Activated CD4-positive, CD25-positive, alpha-beta regulatory T cell treated with anti-CD3 and anti-CD28 coated beads, Interleukin-2, amount 50 U/mL, for 24 hours (primary cell): ENCODE results near the gene UPK2.
"Not testable (repeated sequence)": the region's sequence is repeated elsewhere in the genome, so short reads cannot be mapped to it uniquely, and the experiment has no call there.

Source experiments
- ATAC-seq, 2 donors: fragments of 150-1000 bp; cut with Tn5 transposase; one replicate each; pipeline ENCODE4 v1.10.0; 2021; ENCODE audit warnings: mild to moderate bottlenecking in 1 of 2, moderate library complexity in 1 of 2

The UPK2 gene

DNA sequence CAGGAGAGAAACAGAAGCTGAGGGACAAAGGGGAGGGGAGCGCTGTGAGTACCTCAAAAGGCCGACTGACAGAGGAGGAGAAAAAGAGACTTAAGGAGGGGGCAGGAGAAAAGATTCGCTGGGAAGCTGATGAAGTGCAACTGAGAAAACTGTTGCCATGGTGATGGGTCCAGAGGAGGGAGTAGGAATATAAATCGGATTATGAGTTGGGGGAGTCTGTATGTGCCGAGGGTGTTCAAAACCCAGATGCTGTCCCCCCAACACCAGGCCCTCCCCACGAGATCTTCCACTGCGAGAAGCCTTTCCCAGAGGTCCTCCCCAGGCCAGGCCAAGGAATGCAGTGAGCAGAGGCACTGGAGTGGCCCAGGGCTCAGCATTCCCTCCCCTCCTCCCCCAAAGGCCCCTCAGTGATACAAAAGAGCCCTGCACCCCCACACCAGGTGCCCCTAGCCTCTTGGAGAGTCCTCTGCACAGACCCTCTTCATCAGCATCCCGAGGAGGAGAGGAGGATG is 16.6 kb upstream of the UPK2 start:
- ATAC-seq, result no peak

DNA sequence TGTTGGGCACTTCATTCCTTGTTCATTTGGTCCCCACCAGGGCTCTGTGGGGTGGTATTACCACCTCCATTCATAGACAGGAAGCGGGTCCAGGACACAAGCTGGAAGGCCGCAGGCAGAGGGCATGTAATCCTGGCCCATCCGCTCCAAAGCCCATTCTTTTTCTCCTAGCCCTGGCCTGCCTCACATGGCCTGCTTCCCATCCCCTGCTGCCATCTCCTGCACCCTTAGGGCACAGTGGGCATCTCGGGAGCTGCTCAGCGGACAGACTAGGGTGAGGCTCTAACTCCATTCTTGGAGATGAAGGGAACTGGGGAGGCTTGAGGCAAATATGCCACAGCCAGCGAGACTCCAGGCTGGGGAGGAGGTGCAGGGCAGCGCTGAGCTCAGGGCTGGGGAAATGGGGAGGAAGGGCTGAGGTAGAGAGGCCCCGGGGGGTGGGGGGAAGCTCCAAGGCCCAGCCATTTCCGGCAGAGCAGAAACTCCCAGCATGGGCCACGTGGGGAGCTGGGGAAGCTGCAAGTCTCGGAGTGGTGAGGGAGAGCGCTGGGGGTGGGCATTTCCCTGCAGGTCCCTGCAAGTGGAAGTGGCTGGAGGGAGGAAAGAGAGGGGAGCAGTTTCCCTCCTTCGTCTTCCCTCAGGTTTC is 16.0 kb upstream of the UPK2 start:
- ATAC-seq, result peak; percentile 86 to 89

DNA sequence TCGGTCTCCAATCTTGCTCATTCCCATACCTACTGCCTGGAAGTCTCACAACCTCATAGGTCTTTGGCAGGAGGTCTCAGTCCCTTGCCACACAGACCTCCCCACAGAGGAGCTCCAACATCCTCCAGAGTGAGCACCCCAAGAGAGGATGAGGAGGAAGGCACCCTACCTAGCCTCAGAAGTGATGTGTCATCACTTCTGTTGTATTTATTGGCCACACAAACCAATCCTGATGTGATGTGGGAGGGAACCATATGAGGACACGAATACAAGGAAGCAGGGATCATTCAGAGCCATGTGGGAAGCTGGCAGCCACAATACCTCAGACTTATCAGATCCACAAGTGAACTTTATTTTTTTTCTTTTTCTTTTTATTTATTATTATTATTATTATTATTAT is 9.0 kb upstream of the UPK2 start:
- ATAC-seq, result no peak

DNA sequence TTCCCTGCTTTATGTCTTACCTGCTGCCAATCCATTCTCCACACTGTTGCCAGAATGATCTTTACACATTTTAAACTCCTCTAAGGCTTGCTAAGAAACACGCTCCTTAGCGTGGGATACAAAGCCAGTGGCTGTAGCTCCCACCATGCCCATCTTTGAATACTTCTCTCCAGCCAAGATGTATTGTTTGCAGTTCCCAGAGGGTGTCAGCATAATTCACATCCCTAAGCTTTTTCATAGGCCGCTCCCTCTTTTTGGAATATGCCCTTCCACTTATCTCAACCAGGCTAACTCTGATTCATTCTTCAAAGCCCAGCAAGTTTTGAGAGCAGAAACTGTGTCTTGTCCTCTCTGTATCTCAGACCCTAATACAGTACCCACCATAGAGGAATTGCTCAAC is 8.1 kb upstream of the UPK2 start:
- no peak for ATAC-seq

DNA sequence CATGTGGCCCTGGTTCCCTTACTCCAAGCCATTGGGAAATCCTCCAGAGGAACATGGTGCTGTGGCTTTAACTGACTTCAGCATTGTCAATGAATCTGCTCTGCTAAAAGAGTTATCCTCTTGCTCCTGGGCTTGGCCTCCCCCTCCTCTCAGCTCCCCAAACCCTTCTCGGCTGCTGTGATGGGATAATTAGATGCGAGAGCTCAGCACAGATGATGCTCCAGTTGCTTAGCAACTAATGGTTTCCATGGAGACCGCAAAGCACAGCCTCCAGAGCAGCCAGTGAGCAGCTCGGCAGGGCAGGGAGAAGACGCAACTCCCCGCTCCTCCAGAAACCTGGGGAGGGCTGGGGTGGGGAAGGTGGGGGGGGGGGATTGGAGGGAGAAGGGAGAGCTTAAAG is 2.8 kb upstream of the UPK2 start:
- no peak for ATAC-seq

DNA sequence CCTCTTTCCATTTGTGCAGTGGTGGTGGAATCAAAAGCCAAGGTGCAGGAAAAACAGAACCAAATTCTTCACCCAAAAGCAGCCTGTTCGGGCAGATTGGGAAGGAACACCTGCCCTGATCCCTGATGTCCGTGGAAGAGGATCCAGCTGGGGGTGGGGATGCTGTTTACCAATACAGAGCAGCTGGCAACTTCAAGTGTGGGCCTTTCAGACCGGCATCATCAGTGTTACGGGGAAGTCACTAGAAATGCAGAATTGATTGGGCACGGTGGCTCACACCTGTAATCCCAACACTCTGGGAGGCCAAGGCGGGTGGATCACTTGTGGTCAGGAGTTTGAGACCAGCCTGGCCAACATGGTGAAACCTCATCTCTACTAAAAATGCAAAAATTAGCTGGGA is 2.1 kb upstream of the UPK2 start:
- not testable (repeated sequence) for ATAC-seq

DNA sequence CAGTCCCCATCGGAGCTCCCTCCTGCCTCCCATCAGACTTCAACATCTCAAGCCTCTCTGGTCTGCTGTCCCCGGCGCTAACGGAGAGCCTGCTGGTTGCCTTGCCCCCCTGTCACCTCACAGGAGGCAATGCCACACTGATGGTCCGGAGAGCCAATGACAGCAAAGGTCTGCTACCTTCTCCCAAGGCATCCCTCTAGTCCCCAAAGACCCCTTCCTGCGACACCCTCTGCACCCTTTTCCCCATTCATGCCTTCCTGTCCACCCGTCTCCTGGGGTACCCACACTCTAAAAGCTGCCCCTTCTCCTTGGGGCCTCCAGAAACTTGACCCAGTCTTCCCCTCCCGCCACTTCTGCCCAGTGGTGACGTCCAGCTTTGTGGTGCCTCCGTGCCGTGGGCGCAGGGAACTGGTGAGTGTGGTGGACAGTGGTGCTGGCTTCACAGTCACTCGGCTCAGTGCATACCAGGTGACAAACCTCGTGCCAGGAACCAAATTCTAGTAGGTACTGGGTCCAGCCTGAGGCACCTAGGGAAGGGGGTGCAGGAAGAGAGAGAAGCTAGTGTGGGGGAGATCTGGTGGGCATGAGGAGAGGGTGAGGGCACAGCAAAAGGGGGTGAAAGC is 860 bp downstream of the UPK2 start:
- ATAC-seq, result no peak

DNA sequence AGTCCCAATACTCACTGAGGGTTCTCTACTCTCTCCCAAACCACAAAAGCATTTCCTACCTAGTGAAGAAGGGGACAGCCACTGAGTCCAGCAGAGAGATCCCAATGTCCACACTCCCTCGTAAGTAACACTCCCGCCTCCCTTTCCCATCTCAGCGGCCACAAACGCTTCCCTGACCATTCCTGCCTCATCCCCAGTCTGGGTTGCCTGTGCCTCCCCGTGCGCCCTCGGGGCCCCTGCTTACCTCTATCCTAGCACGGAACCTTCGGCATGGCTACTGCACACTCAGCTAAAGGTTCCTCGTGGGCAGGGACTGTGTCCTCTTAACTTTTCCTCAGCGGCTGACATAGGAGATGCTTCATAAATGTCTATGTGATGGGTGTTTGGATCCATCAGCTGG is 1.5 kb downstream of the UPK2 start:
- ATAC-seq, result no peak

DNA sequence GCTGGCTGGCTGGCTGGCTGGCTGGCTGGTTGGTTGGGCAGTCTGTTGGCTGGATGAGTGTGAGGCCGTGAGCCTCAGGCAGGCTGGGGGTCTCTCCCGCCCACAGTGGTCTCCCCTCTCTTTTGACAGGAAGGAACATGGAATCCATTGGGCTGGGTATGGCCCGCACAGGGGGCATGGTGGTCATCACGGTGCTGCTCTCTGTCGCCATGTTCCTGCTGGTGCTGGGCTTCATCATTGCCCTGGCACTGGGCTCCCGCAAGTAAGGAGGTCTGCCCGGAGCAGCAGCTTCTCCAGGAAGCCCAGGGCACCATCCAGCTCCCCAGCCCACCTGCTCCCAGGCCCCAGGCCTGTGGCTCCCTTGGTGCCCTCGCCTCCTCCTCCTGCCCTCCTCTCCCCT is 1.9 kb downstream of the UPK2 start:
- no peak for ATAC-seq

DNA sequence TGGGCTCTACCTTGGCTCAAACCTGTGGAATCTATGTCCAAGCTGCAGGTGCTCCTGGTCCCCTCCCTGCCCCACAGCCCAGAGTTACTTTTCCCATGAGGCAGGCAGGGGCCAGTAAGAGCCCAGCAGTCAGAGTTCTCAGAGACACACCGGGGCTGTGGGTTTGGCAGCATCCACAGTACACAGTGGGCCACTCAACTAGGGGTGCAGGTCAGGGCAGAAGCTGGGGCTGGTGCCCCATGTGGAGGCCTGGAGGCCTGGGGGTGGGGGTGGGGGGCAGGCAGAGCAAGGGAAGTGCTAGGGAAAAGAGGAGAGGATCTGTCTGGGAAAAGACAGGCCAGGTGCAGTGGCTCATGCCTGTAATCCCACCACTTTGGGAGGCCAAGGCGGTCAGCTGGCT is 2.5 kb downstream of the UPK2 start:
- no peak for ATAC-seq

DNA sequence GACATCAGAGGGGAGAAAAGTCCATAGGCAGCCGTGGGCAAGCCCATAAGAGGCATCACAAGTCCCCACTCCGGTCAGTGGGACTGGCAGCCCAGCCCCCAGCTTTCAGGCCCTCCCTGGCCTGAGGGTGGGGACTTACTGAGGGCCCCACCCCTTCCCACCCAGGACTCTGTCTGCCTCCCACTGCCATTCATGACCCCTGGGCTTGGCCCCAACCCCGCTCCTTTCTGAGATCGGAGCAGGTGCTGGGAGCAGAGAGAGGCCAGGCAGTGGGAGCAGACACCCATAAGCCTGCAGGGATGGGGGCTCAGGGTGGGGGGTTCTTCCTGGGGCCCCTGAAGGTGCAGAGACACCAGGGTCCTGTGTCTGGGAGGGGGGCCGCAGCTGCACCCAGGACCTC is 5.1 kb downstream of the UPK2 start:
- ATAC-seq, result no peak

DNA sequence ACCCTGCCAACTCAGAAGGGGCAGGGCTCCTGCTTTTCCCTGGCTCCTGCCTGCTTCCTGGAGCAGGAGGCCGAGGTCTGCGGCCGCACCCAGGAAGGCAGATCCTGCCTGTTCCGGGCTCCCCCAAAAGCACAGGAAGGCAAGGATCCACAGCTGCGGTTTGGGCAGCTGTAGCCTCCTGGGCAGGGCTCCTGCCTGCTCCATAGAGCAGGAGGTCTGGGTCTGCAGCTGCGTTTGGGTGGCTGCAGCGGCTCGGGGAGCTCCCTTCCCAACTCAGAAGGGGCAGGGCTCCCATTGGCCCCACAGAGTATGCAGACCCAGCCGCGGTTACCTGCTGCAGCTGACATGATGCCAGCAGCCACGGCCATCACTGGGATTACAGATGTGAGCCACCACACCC is 5.5 kb downstream of the UPK2 start:
- ATAC-seq, result no peak

DNA sequence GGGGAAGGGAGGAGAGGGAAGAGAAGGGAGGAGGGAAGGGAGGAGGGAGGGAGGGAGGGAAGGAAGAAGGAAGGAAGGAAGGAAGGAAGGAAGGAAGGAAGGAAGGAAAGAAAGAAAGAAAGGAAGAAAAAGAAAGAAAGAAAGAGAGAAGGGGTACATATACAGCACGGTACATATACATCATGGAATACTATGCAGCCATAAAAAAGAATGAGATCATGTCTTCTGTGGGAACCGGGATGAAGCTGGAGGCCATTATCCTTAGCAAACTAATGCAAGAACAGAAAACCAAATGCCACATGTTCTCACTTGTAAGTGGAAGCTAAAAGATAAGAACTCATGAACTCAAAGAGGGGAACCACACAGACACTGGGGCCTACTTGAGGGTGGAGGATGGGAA is 13.4 kb downstream of the UPK2 start:
- not testable (repeated sequence) for ATAC-seq

DNA sequence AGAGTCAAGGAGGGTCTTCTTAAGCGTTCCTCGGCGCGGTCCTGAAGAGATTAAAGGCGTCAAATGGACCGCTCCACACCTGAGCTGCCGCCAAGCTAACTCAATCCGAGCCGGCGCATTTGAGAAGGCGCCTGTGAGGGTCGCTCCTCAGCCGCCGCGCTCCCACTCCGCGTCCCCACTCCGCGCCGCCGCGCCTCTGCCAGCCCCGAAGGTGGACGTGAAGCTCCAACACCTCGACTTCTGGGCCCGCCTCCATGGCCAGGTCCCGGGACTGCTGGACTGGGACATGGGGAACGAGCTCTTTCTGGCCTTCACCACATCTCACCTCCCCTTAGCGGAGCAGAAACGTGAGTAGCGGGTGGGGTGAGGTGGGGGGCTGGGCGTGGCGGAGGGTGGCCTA is 15.5 kb downstream of the UPK2 start, which contains the start of gene FOXR1:
FOXR1 (plus strand) TSS at position 116 of the 400 bp plus-strand sequence; CDS start at position 287, 171 bp downstream.
- no peak for ATAC-seq

DNA sequence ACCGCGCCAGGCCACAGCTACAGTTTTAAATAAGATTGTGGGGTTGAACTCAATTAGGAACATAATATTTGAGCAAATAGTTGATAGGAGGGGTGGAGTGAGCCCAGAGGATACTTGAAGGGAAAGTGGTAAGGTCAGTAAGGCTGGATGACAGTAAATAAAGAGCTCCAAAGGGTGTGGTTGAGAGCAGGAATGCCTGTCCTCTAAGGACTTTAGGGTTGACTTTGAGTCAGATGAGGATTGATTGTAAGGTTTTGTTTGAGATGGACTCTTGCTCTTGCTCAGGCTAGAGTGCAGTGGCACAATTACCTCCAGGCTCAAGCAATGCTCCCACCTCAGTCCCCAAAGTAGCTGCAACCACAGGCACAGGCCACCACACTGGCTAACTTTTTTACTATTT is 17.9 kb downstream of the UPK2 start:
- ATAC-seq, result no peak

DNA sequence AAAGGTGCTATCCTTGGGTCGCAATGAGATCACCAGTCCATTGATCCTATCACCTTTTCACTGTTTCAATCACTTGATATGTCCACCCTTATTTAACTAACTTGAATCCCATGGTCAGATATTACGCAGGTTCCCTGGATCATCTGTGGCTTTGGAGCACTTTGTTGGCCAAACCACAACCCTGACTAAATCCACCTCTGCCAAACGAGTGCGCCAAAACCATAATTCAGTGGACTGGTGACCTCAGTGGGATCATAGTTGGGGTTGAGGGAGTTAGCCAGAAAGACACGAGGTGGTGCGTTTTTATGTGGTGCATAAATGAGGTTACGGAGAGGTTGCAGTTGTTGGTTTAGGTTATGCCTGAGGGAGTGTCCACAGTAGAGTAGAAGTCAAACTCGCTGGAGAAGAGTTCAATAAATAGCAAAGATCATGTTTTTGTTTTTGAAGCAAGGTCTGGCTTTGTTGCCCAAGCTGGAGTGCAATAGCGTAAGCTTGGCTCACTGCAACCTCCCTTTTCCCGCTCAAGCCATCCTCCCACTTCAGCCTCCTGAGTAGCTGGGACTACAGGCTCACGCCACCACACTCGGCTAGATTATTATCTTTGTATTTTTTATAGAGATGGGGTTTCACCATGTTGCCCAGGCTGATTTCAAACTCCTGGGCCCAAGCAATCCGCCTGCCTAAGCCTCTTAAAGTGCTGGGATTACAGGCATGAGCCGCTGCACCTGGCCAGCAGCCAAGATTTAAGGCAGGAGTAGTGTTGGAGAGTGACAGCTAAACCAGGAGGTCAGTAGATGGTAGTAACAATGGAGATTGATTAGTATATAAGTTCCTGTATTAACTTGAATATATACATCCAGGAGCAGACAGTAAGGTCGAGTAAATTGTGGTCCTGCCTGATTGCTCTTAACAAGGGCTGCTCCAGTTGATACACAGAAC is 19.9 kb downstream of the UPK2 start:
- ATAC-seq, result no peak

DNA sequence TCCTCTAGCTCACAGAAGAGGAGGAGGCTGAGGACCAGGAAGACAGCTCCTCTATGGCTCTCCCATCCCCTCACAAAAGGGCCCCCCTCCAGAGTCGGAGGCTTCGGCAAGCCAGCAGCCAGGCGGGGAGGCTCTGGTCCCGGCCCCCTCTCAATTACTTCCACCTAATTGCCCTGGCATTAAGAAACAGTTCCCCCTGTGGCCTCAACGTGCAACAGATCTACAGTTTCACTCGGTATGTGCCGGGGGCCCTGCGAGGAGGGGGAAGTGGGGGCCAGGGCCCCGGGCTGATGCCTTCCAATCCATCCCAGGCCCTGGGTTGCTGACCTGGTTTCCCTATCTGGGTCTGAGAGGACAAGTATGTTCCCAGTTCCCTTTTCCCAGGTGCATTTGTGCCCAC is 23.3 kb downstream of the UPK2 start:
- ATAC-seq, result no peak

DNA sequence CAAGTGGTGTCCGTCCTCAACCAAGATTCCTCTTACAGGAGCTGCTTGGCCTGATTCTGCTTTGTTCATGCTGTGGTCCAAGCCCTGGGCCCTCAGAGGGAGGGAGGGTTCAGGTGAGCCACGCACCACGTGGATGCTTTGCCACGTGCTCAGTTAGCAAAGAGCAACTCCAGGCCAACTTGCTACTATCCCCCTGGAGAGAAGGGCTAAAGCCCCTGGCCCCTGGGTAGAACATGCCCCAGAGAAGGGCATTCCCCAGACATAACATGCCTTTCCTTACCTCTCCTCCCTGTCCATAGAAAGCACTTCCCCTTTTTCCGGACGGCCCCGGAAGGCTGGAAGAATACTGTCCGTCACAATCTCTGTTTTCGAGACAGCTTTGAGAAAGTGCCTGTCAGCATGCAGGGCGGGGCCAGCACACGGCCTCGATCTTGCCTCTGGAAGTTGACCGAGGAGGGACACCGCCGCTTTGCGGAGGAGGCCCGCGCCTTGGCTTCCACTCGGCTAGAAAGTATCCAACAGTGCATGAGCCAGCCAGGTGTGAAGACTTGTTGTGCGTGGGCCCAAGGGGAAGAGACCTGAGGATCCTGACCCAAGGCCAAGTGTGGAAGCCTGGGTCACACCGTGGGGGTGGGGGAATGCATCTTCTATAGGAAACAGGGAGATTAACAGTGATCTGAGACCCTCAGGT is 24.2 kb downstream of the UPK2 start:
- no peak for ATAC-seq

DNA sequence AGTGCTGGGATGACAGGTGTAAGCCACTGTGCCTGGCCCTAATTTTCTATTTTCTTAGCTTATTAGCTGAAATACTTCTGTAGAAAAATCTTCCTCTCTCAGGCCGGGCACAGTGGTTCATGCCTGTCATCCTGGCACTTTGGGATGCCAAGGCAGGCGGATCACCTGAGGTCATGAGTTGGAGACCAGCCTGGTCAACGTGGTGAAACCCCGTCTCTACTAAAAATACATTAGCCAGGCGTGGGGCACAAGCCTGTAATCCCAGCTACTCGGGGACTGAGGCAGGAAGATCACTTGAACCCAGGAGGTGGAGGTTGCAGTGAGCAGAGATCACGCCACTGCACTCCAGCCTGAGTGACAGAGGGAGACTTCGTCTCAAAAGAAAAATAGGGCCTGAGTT is 28.2 kb downstream of the UPK2 start:
- not testable (repeated sequence) for ATAC-seq

DNA sequence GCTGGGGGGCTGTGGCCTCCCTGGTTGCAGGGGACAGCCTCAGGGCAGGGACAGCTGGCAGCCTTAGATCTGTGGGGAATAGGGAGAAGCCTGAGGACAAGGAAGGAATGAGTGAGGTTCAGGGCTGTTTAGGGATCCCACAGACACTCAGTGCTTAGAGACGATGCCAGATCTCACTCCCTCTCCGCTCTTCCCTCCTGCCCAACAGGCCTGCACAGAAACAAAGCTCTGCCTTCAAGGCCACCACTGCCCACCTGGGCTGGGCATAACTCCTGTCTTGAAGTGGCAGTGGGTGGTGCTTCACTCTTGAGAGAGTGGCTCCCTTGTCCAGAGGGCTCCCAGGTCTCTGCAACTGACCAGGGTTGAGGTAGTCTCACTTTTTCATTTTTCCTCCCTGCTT is 28.7 kb downstream of the UPK2 start:
- no peak for ATAC-seq

DNA sequence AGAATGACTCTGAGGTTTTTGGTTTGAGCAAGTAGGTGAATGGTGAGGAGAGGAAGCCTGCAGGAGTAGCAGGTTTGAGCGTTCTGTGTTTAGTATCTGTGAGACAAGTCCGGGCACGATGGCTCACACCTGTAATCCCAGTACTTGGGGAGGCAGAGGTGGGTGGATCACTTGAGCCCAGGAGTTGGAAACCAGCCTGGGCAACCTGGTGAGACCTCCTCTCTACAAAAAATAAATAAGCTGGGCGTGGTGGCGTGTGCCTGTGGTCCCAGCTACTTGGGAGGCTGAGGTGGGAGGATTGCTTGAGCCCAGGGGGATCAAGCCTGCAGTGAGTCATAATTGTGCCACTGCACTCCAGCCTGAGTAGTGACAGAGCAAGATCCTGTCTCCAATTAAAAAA is 32.2 kb downstream of the UPK2 start:
- no peak for ATAC-seq

DNA sequence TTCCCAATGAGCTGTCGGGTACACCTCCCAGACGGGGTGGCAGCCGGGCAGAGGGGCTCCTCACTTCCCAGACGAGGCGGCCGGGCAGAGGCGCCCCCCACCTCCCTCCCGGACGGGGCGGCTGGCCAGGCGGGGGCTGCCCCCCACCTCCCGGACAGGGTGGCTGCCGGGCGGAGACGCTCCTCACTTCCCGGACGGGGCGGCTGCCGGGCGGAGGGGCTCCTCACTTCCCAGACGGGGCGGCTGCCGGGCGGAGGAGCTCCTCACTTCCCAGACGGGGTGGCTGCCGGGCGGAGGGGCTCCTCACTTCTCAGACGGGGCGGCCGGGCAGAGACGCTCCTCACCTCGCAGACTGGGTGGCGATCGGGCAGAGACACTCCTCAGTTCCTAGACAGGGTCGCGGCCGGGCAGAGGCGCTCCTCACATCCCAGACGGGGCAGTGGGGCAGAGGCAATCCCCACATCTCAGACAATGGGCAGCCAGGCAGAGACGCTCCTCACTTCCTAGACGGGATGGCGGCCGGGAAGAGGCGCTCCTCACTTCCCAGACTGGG is 35.5 kb downstream of the UPK2 start:
- ATAC-seq, result not testable (repeated sequence)
